ENCODE measurements around the gene ZRANB1.
A peak's percentile ranks its signal among the peaks of the same experiment; 100 is the strongest.

ZRANB1 gene

DNA sequence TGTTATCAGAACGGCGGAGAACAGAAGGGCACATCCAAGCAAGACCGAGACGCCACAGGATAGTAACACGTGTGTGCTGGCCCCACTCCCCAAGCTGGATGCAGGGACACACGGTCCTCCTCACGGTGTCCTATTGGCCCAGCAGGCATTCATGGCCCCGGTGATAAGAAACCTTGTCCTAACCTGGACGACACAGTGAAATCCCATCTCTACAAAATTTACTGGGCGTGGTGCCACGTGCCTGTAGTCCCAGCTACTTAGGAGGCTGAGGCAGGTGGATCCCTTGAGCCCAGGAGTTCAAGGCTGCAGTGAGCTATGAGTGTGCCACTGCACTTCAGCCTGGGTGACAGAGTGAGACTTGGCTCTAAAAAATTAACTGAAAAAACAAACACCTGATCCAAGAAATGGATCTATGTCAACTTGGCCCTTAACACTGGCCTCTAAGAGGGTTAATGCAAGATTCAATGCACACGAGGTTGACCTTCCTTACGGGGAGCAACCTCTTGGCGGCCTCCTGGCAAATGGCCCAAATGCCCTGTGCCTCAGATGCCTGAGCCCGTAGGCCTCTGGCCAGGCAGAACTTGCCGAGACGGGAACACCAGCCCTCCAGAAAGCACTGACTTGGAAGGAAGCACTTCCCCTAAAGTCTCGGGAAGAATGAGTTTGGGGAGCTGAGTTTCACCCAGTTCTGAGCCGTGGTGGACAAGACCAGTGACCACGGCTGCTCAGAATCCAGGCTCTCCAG, 72.3 kb downstream of the ZRANB1 start:
- peaks cover 31% of the 10 kb centered on the region for H3K4me1 Mint-ChIP-seq (ENCODE audit: low read depth)
- peaks cover 88% of the 10 kb centered on the region for H3K36me3 Mint-ChIP-seq (ENCODE audit: low read depth)
- intact Hi-C loops (cut with micrococcal nuclease): no loop called here
- no peaks in the 10 kb centered on the region for H3K9me3 Mint-ChIP-seq
- H3K27ac Mint-ChIP-seq: no peak overlapping the region
- no peaks in the 10 kb centered on the region for H3K27me3 Mint-ChIP-seq
- H3K4me3 Mint-ChIP-seq: no peak overlapping the region

DNA sequence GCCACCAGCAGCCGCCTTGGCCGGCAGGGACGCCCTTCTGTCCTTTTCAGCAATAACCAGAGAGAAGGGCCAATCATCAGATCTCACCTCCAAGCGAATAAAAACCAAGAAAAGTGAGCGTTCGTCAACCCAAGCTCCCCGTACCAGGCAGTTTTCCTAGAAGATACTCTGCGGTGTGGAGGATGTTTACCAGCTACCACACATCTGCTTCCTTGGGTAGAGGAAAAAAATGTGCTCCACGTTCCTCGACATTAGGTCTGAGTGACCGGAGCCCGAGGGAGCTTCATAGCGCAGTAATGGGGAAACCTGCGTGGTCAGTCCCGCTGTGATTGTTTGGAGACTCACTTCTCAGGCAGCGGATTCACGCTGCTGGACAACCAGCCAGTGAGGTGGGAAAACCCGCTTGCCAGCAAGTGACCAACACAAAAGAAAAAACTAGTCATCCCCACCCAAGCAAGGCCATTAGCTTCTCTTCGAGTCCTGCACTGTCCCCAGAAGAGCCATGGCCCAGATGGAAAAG, 73.0 kb downstream of the ZRANB1 start:
- Mint-ChIP-seq H3K36me3 (ENCODE audit: low read depth) (peaks cover 84% of the 10 kb centered on the region), H3K27me3 (no peaks in the 10 kb centered on the region), H3K9me3 (no peaks in the 10 kb centered on the region)

DNA sequence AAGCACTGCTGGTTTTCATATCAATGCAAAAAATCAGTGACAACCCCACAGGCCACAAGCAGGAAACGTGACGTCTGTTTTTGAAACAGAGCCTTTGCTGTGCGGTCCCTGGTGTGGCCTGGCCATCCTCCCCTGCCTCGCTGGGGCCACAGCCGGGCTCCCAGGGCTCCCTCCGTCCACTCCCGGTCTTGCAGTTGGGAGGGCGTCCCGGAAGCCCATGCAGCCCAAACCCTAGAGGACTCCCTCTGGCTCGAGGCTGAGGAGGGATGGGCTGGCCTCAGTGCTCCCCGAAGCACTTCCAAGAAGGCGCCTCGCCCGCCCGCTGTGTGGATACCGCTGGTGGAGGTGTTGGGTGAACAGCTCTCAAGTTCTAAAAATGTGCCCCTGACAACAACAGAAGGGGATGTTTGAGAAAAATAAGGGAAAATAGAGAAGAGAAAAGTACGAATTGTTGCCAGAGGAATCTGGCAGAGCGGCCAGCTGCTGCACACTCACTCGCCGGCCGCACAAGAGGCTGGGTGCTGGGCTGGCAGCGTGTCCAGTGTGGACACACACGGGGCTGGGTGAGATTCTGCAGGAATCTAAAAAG, 73.5 kb downstream of the ZRANB1 start:
- Mint-ChIP-seq H3K4me3 (no peak overlapping the region), H3K36me3 (ENCODE audit: low read depth) (peaks cover 80% of the 10 kb centered on the region), H3K27me3 (no peaks in the 10 kb centered on the region), H3K4me1 (ENCODE audit: low read depth) (peaks cover 39% of the 10 kb centered on the region), H3K9me3 (no peaks in the 10 kb centered on the region), H3K27ac (no peak overlapping the region)
- intact Hi-C loops (cut with micrococcal nuclease): no loop called here

More for the DNA sequence above, 73.0 kb downstream of the ZRANB1 start:
- Mint-ChIP-seq H3K4me1 (ENCODE audit: low read depth) (peaks cover 37% of the 10 kb centered on the region), H3K4me3 (no peak overlapping the region), H3K27ac (no peak overlapping the region)
- intact Hi-C loops (cut with micrococcal nuclease): no loop called here

DNA sequence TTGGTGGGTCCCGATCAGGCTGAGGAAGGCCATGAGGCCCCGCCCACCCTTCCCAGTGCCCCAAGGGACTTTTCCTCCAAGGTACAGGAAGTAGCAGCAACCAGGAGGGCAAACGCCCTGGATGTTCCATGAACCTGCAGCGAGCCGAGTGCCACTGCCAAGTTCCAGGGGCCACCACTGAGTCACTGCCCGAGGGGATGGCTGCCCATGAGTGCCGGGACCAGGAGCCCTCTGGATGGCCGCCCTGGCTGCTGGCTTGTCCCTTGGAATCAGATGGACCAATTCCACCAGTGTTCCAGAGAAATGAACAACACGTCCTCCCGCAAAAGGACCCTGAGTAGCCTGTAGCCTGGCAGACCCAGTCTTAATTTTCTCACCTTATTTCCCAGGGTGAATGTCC, 74.2 kb downstream of the ZRANB1 start:
- Mint-ChIP-seq H3K4me3 (no peak overlapping the region), H3K27ac (no peak overlapping the region), H3K36me3 (ENCODE audit: low read depth) (peaks cover 82% of the 10 kb centered on the region), H3K27me3 (no peaks in the 10 kb centered on the region), H3K4me1 (ENCODE audit: low read depth) (peaks cover 43% of the 10 kb centered on the region), H3K9me3 (no peaks in the 10 kb centered on the region)
- intact Hi-C loops (cut with micrococcal nuclease): no loop called here

DNA sequence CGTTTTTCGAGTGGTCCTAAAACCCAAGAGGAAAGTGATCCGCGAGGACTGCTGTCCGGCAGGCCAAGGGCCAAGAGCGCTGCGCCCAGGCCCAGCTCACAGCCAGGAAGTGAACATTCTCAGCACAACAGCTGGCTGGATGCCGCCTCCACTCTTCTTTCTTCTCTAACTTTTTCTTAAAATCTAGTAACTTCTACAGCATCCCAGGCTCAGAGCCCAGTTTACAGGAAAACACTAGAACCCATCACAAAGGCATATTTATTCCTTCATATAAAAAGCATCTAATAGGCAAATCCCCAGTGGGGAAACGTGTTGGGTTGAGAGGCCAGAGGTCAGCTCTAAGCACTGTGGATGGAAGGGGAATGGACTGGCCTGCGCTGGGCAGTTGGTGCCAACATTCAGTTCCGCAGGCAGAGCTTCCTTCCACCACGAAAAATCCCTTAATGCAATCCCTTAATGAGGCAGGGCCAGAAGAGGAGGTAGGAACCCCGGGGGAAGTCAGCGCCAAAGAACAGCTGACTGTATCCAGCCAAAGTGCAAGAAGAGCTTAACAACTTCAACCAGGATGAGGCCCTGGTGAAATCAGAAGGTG, 74.8 kb downstream of the ZRANB1 start:
- intact Hi-C loops (cut with micrococcal nuclease): no loop called here
- no peak overlapping the region for H3K27ac Mint-ChIP-seq
- peaks cover 49% of the 10 kb centered on the region for H3K4me1 Mint-ChIP-seq (ENCODE audit: low read depth)
- H3K4me3 Mint-ChIP-seq: no peak overlapping the region
- H3K36me3 Mint-ChIP-seq (ENCODE audit: low read depth): peaks cover 82% of the 10 kb centered on the region
- no peaks in the 10 kb centered on the region for H3K27me3 Mint-ChIP-seq
- no peaks in the 10 kb centered on the region for H3K9me3 Mint-ChIP-seq

DNA sequence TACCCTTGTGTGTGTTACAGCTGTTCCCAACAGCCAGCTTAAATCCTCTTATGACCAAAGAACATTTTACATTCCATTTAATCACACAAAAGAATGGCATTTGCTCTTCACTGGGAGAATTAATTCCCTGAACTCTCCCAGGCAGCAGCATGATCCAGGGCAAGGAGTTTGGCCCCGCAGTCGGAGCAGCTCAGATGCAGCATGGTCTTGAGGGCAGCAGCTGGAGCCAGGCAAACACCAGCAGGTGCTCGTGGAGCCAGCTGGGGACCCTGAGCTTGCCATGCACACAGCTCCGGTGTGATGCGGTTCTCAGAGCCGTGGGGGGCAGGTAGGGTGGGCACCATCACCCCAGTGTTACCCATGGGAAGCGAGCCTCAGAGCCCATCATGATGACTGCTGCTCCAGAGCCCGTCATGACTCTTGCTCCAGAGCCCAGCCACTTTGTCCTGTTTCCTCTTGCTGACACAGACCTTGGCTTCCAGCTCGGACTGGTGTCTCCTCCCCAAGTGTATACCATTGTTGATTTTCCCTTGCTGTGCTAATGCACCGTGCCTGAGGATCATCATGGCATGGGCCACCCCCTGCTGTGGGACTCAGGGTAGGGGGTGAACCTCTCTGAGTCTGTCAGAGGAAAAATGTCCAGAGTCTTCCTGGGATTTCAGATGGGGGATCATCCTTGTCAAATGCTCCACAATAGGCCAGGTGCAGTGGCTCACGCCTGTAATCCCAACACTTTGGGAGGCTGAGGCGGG, 75.8 kb downstream of the ZRANB1 start:
- Mint-ChIP-seq H3K4me3 (no peak overlapping the region), H3K27ac (peak overlapping the region; percentile 37), H3K27me3 (no peaks in the 10 kb centered on the region), H3K36me3 (ENCODE audit: low read depth) (peaks cover 81% of the 10 kb centered on the region), H3K9me3 (no peaks in the 10 kb centered on the region), H3K4me1 (ENCODE audit: low read depth) (peaks cover 57% of the 10 kb centered on the region)
- intact Hi-C loops (cut with micrococcal nuclease): no loop called here

DNA sequence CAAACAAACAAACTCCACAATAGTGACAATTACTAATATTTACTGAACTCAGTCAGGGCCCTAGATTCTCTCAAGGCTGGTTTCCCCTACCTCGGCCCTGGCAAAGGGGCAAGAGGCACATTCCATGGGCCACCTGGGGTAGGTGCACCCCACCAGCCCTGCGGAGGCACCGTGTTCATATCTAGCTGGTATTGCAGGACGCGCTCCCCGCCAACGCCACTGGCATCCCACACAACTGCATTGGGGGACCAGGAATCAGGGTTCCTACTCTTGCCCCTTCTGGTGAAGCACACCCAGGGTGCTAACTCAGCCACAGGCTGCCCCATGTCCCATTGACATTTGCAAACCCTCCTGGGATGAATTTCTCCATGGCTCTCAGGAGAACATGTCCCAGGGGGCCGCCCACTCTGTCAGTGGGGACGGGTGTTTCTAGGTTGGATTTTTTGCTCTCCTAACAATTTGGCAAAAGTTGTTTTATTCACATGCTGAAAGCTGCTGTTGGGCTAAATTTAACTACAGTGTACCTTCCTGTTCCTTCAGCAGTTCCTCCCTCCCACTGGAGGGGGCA, 76.7 kb downstream of the ZRANB1 start:
- H3K36me3 Mint-ChIP-seq (ENCODE audit: low read depth): peaks cover 81% of the 10 kb centered on the region
- intact Hi-C loops (cut with micrococcal nuclease): no loop called here
- H3K4me1 Mint-ChIP-seq (ENCODE audit: low read depth): peaks cover 58% of the 10 kb centered on the region
- peak overlapping the region; percentile 37 for H3K27ac Mint-ChIP-seq
- H3K9me3 Mint-ChIP-seq: no peaks in the 10 kb centered on the region
- no peak overlapping the region for H3K4me3 Mint-ChIP-seq
- no peaks in the 10 kb centered on the region for H3K27me3 Mint-ChIP-seq

DNA sequence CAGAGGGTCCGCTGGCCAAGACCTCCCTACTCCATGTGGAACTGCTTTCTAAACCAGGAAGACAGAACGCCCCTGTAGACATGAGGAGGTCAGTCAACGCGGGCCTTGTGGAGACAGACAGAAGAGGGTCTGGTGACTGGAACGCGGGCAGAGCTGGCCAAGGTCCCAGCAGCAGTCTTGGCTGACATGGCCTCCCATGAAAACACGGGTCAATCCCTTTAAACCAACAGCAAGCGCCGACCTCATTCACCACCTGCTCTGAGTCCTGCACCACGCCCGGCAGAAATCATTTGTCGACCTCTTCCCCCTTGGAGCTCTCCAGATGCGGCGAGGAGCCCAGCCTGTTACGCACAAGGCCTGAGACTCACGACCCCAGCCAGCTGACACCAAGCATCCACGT, 78.5 kb downstream of the ZRANB1 start:
- no peaks in the 10 kb centered on the region for H3K27me3 Mint-ChIP-seq
- no peak overlapping the region for H3K27ac Mint-ChIP-seq
- H3K4me3 Mint-ChIP-seq: no peak overlapping the region
- H3K9me3 Mint-ChIP-seq: no peaks in the 10 kb centered on the region
- peaks cover 81% of the 10 kb centered on the region for H3K36me3 Mint-ChIP-seq (ENCODE audit: low read depth)
- peaks cover 49% of the 10 kb centered on the region for H3K4me1 Mint-ChIP-seq (ENCODE audit: low read depth)
- intact Hi-C loops (cut with micrococcal nuclease): no loop called here

DNA sequence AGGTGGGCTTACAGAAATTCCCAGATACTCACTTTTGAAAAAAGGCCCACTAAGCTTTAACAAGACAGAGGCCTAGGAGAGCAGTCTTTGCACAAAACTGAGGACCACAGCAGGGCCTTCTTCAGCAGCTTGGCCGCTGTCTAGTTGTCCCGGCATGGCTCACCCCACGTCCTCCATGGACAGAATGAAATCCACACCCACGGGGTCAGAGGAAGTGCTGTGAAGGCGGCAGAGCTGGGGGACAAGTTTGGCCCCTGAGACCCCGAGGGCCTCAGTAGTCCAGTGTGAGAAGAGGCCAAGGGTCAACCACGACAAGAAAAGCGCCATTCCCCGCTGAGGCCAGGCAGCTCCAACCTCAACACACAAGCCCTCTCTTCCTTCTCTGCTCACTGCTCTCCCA, 78.9 kb downstream of the ZRANB1 start:
- Mint-ChIP-seq H3K9me3 (no peaks in the 10 kb centered on the region), H3K4me1 (ENCODE audit: low read depth) (peaks cover 46% of the 10 kb centered on the region), H3K27ac (no peak overlapping the region), H3K4me3 (no peak overlapping the region), H3K27me3 (no peaks in the 10 kb centered on the region), H3K36me3 (ENCODE audit: low read depth) (peaks cover 81% of the 10 kb centered on the region)
- intact Hi-C loops (cut with micrococcal nuclease): no loop called here

DNA sequence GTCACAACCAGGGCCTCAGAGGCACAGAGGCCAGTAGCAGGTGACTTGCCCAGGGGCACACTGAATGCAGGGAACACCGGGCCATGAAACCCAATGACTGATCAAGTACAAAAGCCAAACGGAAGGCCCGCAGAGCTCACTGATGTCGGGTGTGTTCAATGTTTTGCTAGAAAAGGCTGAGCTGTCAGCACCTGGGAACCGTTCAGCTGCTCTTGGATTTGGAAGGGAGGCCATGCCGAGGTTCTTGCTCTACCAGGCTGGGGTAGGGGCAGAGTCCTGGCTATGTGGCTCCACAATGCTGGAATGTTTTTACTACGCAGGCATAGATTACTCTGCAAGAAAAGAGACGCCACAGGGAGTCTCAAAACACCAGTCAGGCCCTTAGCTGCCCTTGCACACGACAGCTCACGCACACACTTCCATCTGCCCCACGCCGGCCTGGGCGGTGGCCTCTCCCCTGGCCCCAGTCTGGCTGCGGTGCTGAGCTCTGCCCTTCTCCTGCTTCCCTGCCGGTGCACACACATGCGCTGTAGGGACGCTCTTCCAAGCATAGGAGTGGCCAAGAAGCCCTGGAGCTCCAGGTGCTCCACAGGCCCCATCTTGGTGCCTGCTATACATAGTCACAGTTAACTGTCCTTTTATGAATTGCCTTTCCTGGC, 79.9 kb downstream of the ZRANB1 start:
- H3K4me3 Mint-ChIP-seq: no peak overlapping the region
- H3K36me3 Mint-ChIP-seq (ENCODE audit: low read depth): peaks cover 83% of the 10 kb centered on the region
- intact Hi-C loops (cut with micrococcal nuclease): no loop called here
- no peaks in the 10 kb centered on the region for H3K9me3 Mint-ChIP-seq
- no peak overlapping the region for H3K27ac Mint-ChIP-seq
- peaks cover 43% of the 10 kb centered on the region for H3K4me1 Mint-ChIP-seq (ENCODE audit: low read depth)
- H3K27me3 Mint-ChIP-seq: no peaks in the 10 kb centered on the region

DNA sequence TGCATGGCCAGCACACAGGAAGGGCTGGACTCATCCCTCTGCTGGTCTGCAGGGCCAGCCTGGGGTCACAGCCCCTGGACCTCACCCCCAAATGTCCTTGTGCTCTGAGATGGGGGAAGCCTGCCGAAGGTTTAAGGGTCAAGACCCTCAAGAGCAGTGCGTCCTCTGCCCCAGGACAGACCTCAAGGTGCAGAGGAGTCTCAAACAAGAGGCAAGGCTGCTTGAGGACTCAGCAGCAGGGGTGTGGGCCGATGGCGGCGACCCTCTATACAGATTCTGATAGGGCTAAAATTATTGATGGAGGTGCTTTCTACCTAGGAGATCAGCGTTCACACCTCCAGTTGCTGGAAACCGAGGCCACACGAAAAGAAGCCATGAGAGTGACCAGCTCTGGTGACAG, 80.7 kb downstream of the ZRANB1 start:
- Mint-ChIP-seq H3K4me3 (no peak overlapping the region), H3K9me3 (no peaks in the 10 kb centered on the region), H3K27me3 (no peaks in the 10 kb centered on the region), H3K36me3 (ENCODE audit: low read depth) (peaks cover 83% of the 10 kb centered on the region), H3K27ac (no peak overlapping the region), H3K4me1 (ENCODE audit: low read depth) (peaks cover 39% of the 10 kb centered on the region)
- intact Hi-C loops (cut with micrococcal nuclease): no loop called here

DNA sequence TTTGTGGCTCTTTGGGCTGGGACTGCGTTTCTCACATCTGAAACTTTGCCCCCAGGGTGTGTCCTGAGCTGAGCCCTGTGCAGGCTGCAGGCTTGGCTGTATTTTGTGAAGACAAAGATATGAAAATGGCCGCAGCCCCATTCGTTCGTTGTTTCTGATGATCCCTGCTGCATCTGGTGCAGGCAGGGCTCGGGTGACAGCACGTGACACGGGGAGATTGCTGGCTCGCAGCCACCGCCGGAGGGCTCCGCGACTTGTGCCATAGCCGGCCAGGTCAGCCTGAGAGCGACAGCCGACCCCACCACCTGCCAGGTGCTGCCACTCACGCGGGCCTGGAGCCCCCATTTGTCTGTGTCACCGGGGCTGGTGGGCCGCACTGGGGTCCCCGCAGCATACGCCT, 81.3 kb downstream of the ZRANB1 start:
- Mint-ChIP-seq H3K4me3 (no peak overlapping the region), H3K36me3 (ENCODE audit: low read depth) (peaks cover 83% of the 10 kb centered on the region), H3K27ac (no peak overlapping the region), H3K9me3 (no peaks in the 10 kb centered on the region), H3K27me3 (no peaks in the 10 kb centered on the region), H3K4me1 (ENCODE audit: low read depth) (peaks cover 39% of the 10 kb centered on the region)
- intact Hi-C loops (cut with micrococcal nuclease): no loop called here

DNA sequence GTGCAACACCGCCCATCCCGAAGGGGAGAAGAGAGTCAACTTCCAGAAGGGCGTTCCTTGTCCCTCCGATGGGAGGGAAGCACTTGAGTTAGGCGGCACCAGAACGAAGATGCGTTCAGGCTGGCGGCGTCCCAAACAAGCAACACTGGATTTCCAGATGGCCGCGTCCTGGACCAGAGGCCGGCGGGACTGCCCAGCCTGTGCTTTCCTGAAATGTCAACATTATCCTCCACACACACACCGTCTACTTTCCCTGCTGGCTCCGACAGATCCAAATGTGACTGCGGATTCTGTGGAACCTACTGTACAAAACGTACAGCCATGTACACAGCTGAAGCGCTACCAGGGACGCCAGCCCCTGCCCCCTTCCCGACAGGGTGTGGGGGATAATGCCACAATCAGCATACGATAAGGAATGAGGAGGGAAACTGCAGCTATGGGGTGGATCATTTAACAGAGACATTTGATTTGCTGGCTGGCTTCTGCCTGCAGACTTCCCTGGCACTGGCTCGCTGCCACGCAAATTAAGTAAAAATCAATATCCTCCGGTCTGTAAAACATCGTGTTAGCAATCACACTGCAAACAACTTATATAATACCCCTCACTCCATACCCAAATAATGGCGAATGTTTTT, 82.1 kb downstream of the ZRANB1 start:
- Mint-ChIP-seq H3K27me3 (no peaks in the 10 kb centered on the region), H3K36me3 (ENCODE audit: low read depth) (peaks cover 83% of the 10 kb centered on the region), H3K4me3 (no peak overlapping the region), H3K9me3 (no peaks in the 10 kb centered on the region), H3K27ac (no peak overlapping the region), H3K4me1 (ENCODE audit: low read depth) (peaks cover 34% of the 10 kb centered on the region)
- intact Hi-C loops (cut with micrococcal nuclease): no loop called here
